Pancreas (tissue), 10 donors: ENCODE results near the gene DMD. TPM values are rescaled to one million over a fixed set of nuclear protein-coding genes. Genes with fewer than 3 reads are reported as not detected.
A peak's percentile ranks its signal among the peaks of the same experiment; 100 is the strongest.

Experiments
- ATAC-seq, 4 donors: fragments of 200-7000 bp; cut with Tn5 transposase; one replicate each; pipeline versions ENCODE4 v1.8.0 to v1.9.1; 2020; ENCODE audit warnings: mild to moderate bottlenecking in 4 of 4, moderate library complexity in 4 of 4
- DNase-seq, 6 donors: peaks; one replicate each; pipeline ENCODE4 v3.0.0-alpha.2; 2020
- FAIRE-seq: peaks from 2 replicates; lab custom pipeline; 2012; peaks lifted over from hg19 to GRCh38; lab: Jason Lieb, UNC
- H3K27ac ChIP-seq, 4 donors: fragments of 200-600 bp; sonication (generic); 1 replicate in 3 of 4; 2 replicates in 1 of 4; pipeline versions ENCODE4 v1.5.0 to v1.8.0; 2020
- H3K27me3 ChIP-seq, 4 donors: fragments of 200-600 bp; one replicate each; pipeline ENCODE4 v1.8.0; 2021
- H3K36me3 ChIP-seq, 3 donors: fragments of 200-600 bp; sonication (generic) in 1 of 3; one replicate each; pipeline versions ENCODE4 v1.5.0 to v1.8.0; 2020 to 2021
- H3K4me1 ChIP-seq, 3 donors: fragments of 200-600 bp; one replicate each; pipeline ENCODE4 v1.8.0; 2021
- H3K4me3 ChIP-seq, 4 donors: fragments of 200-600 bp; sonication (generic) in 2 of 4; one replicate each; pipeline versions ENCODE4 v1.5.0 to v1.8.0; 2020 to 2021
- H3K9me3 ChIP-seq, 4 donors: fragments of 200-600 bp; one replicate each; pipeline ENCODE4 v1.8.0; 2021
- CTCF ChIP-seq, 4 donors: fragments of 200-600 bp; sonication (generic) in 3 of 4; IDR thresholded peaks; one replicate each; pipeline versions ENCODE4 v1.5.0 to v1.8.0; 2021; ENCODE audit warnings: antibody characterized with exemption in 4 of 4
- whole genome bisulfite sequencing, 2 donors: extraction: QIAGEN DNeasy Blood & Tissue Kit; methylation state at CpG; one replicate each; pipeline ENCODE4 v1.1.7; 2013; 5-methylcytosine and 5-hydroxymethylcytosine counted together
- intact Hi-C, 3 donors: fragments of 100-400 bp; cut with DNase I; formaldehyde crosslinking; loops; one replicate each; pipeline versions ENCODE4 v1.11.1 to v1.14.2; 2022
- polyA plus RNA-seq, 2 donors: library from polyadenylated mRNA; stranded (reverse); fragments of 200-250 nt; gene quantifications; one replicate each; pipeline ENCODE4 v1.2.3, GENCODE V29; 2013
- total RNA-seq, 6 donors: library from RNA; stranded (reverse); fragmentation: NEBNext Ultra II Directional in 4 of 6; extraction: Animal tissue kit (Norgen Biotek cat#: 25700) in 4 of 6; gene quantifications; one replicate each; pipeline versions ENCODE4 v1.2.1 to v1.2.4, GENCODE V29; 2021 to 2023
- donor health status: healthy with polysubstance abuse.
- donor health status: DM: no; HTN: no; CAD: no; lungs with moderate emphysema.
- donor health status: DM: no; HTN: no; CAD: no.
- donor health status: control.
- donor health status: control.
- donor health status: Bipolar disorder and iron deficiency.
- donor health status: DM: yes; HTN: yes; CAD: no.
- donor health status: DM: no; HTN: no; CAD: no.
- donor health status: DM: no; HTN: no; CAD: no.
- donor health status: DM: yes; HTN: yes; CAD: no.

The DMD gene
- total and polyA plus RNA-seq, 8 donors: 9.1 to 46.5 (median 32.1) TPM

GRCh38 chrX:31711166-31711565 is 1500.2 kb downstream of the DMD start:
- Histone ChIP-seq H3K4me3 (no peak overlapping the region), H3K9me3 (no peaks in the 10 kb centered on the region), H3K4me1 (no peaks in the 10 kb centered on the region), H3K36me3 (no peaks in the 10 kb centered on the region), H3K27me3 (peaks cover 0 to 5% (median 1%) of the 10 kb centered on the region in 4 donors), H3K27ac (no peak overlapping the region)
- FAIRE-seq: no peak
- 40 to 41% methylated on average over 2 of the region's 2 CpGs for WGBS, 2 donors
- TF ChIP-seq CTCF (IDR thresholded peaks at IDR 0.05): no peak
- intact Hi-C loops: no loop called here
- no peak for DNase-seq
- no peak for ATAC-seq

GRCh38 chrX:31708116-31708515 is 1503.2 kb downstream of the DMD start:
- no peak for ATAC-seq
- WGBS, 2 donors: 50 to 74% methylated on average over 2 of the region's 2 CpGs
- Histone ChIP-seq H3K36me3 (no peaks in the 10 kb centered on the region), H3K27me3 (peaks cover 0 to 5% (median 1%) of the 10 kb centered on the region in 4 donors), H3K27ac (no peak overlapping the region), H3K4me1 (no peaks in the 10 kb centered on the region), H3K4me3 (no peak overlapping the region), H3K9me3 (no peaks in the 10 kb centered on the region)
- no peak for TF ChIP-seq CTCF (IDR thresholded peaks at IDR 0.05)
- DNase-seq: no peak
- intact Hi-C loops: no loop called here
- FAIRE-seq: peak; percentile 83

GRCh38 chrX:31706466-31706865 is 1504.9 kb downstream of the DMD start:
- intact Hi-C loops: no loop called here
- Histone ChIP-seq H3K9me3 (no peaks in the 10 kb centered on the region), H3K27ac (no peak overlapping the region), H3K36me3 (no peaks in the 10 kb centered on the region), H3K27me3 (peaks cover 0 to 5% (median 0%) of the 10 kb centered on the region in 4 donors), H3K4me3 (no peak overlapping the region), H3K4me1 (no peaks in the 10 kb centered on the region)
- no peak for TF ChIP-seq CTCF (IDR thresholded peaks at IDR 0.05)
- FAIRE-seq (no peak), DNase-seq (no peak), ATAC-seq (no peak)
- 39 to 41% methylated on average over 4 of the region's 4 CpGs for WGBS, 2 donors

- ATAC-seq (no peak), FAIRE-seq (no peak), DNase-seq (no peak)
- Histone ChIP-seq H3K9me3 (no peaks in the 10 kb centered on the region), H3K36me3 (no peaks in the 10 kb centered on the region), H3K27ac (no peak overlapping the region), H3K4me1 (no peaks in the 10 kb centered on the region), H3K4me3 (no peak overlapping the region), H3K27me3 (peaks cover 0 to 9% (median 0%) of the 10 kb centered on the region in 4 donors)
- TF ChIP-seq CTCF (IDR thresholded peaks at IDR 0.05): no peak
- intact Hi-C loops: no loop called here
- 59 to 67% methylated on average over 1 of the region's 1 CpG for WGBS, 2 donors
These were observed 1505.5 kb downstream of the DMD start for GRCh38 chrX:31705816-31706215.

GRCh38 chrX:31704938-31705337 is 1506.4 kb downstream of the DMD start:
- intact Hi-C loops: no loop called here
- DNase-seq (no peak), FAIRE-seq (no peak), ATAC-seq (no peak)
- H3K4me1 ChIP-seq: no peaks in the 10 kb centered on the region
- no peak for TF ChIP-seq CTCF (IDR thresholded peaks at IDR 0.05)
- H3K27me3 ChIP-seq: peaks cover 0 to 10% (median 0%) of the 10 kb centered on the region in 4 donors
- 66 to 68% methylated on average over 2 of the region's 2 CpGs for WGBS, 2 donors
- no peaks in the 10 kb centered on the region for H3K36me3 ChIP-seq
- no peaks in the 10 kb centered on the region for H3K9me3 ChIP-seq
- no peak overlapping the region for H3K27ac ChIP-seq
- no peak overlapping the region for H3K4me3 ChIP-seq
